Measurements from ENCODE around the gene NUP43. TPM values are rescaled to one million over a fixed set of nuclear protein-coding genes. Genes with fewer than 3 reads are reported as not detected.
A peak's percentile ranks its signal among the peaks of the same experiment; 100 is the strongest.
"Not testable (repeated sequence)": the region's sequence is repeated elsewhere in the genome, so short reads cannot be mapped to it uniquely, and the experiment has no call there.

NUP43 gene
- total and polyA plus RNA-seq, 2 of the 13 experiments (the other 11 are each of a cell fraction or from before 2014, with no cell fraction given), result 38.9 to 85.1 TPM

DNA sequence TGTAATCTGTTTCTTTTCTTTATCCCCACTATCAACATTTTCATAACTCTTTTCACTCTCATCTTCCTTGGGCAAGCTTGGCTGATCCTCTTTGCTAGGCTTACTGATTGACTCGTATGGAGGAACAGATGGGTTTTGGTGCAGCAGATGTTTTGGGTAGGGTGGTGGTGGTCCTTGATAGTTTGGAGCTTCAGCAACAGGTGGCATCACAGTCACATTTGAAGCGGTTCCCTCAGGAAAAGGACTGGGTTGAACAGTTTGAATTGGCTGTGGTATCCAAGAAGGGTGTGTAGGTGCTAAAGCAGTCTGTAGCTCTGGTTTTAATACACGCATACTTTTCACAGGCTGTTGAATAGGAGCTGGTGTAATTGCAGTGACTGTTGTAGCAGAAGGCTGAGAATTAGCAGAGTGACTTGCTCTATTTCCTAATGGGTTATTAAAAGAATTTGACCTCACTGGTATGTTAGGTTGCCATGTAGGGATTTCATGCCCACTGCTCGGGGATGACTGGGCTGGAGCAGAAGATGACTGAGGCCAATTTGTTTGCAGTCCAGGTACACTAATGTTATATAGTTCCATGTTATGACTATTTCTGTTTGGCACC is 63.0 kb downstream of the NUP43 start:
- intact Hi-C loops (cut with micrococcal nuclease; ENCODE audit: unreplicated experiment), result no loop called here
- DNase-seq (ENCODE audit: low spot score), result no peak
- H3K27me3 ChIP-seq (ENCODE audit: control insufficient read depth in 1 of 2, insufficient read depth in 2 of 2, low read length in 2 of 2), result no peaks in the 10 kb centered on the region
- H3K36me3 ChIP-seq (replicated peaks in 1 of 2; ENCODE audit: control insufficient read depth in 1 of 2, insufficient read depth in 2 of 2, low read length in 2 of 2), result peaks cover 14 to 42% of the 10 kb centered on the region in 2 experiments
- no peaks in the 10 kb centered on the region for H3K4me1 ChIP-seq (ENCODE audit: insufficient read depth, low read length)
- H3K4me2 ChIP-seq (ENCODE audit: low read depth, low read length), result no peak overlapping the region
- H3K79me2 ChIP-seq (ENCODE audit: insufficient read depth, low read length), result peaks cover 6% of the 10 kb centered on the region
- no peak overlapping the region for H3K9ac ChIP-seq (ENCODE audit: insufficient read depth, low read depth, low read length)
- TSS peak; percentile 49 for BruUV-seq (replicated peaks)
- no peak overlapping the region for H2AFZ ChIP-seq (ENCODE audit: low read length)
- H3K9me3 ChIP-seq (ENCODE audit: low read length), result no peaks in the 10 kb centered on the region
- in situ Hi-C loops (cut with HindIII; ENCODE audit: extremely low pct_ligation_motif_present, low pct_unique_long_range_greater_than_20kb), result no loop called here
- no peak for FAIRE-seq
- TF ChIP-seq ZBTB20 (CRISPR knock-in tag; IDR thresholded peaks at IDR 0.05; ENCODE audit: borderline replicate concordance, low read depth), result no peak
- TF ChIP-seq, protein P1, sequence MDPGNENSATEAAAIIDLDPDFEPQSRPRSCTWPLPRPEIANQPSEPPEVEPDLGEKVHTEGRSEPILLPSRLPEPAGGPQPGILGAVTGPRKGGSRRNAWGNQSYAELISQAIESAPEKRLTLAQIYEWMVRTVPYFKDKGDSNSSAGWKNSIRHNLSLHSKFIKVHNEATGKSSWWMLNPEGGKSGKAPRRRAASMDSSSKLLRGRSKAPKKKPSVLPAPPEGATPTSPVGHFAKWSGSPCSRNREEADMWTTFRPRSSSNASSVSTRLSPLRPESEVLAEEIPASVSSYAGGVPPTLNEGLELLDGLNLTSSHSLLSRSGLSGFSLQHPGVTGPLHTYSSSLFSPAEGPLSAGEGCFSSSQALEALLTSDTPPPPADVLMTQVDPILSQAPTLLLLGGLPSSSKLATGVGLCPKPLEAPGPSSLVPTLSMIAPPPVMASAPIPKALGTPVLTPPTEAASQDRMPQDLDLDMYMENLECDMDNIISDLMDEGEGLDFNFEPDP (CRISPR knock-in tag; conservative IDR thresholded peaks at IDR 0.05), result 0 out of 2 replicates have a peak, but pooled peaks have one; percentile 11
- TF ChIP-seq, protein P2, sequence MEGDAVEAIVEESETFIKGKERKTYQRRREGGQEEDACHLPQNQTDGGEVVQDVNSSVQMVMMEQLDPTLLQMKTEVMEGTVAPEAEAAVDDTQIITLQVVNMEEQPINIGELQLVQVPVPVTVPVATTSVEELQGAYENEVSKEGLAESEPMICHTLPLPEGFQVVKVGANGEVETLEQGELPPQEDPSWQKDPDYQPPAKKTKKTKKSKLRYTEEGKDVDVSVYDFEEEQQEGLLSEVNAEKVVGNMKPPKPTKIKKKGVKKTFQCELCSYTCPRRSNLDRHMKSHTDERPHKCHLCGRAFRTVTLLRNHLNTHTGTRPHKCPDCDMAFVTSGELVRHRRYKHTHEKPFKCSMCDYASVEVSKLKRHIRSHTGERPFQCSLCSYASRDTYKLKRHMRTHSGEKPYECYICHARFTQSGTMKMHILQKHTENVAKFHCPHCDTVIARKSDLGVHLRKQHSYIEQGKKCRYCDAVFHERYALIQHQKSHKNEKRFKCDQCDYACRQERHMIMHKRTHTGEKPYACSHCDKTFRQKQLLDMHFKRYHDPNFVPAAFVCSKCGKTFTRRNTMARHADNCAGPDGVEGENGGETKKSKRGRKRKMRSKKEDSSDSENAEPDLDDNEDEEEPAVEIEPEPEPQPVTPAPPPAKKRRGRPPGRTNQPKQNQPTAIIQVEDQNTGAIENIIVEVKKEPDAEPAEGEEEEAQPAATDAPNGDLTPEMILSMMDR (CRISPR knock-in tag; IDR thresholded peaks at IDR 0.05), result peak; percentile 3; the same call in 1 of the 2 replicates
- no peak for TF ChIP-seq PHF5A (CRISPR knock-in tag; IDR thresholded peaks at IDR 0.05; ENCODE audit: low read depth, unreplicated experiment)
- ChIA-PET CTCF (ENCODE audit: low intra/inter-chr PET ratio, low total read pairs) (no interaction called here), POLR2A (no interaction called here)
- no peaks in the 10 kb centered on the region for H4K20me1 ChIP-seq (ENCODE audit: insufficient read depth, low read length)
- no peak overlapping the region for H3K27ac ChIP-seq (ENCODE audit: extremely low read length, insufficient read depth, low read length)
- ATAC-seq, result peak; percentile 31; the same call in 1 of the 3 replicates
- 99% methylated on average over 4 of the region's 4 CpGs for WGBS (ENCODE audit: low lambda C conversion rate)
- no peak overlapping the region for H3K4me3 ChIP-seq (replicated peaks in 1 of 3; ENCODE audit: insufficient read depth in 1 of 3, low read depth in 2 of 3, low read length in 3 of 3)

DNA sequence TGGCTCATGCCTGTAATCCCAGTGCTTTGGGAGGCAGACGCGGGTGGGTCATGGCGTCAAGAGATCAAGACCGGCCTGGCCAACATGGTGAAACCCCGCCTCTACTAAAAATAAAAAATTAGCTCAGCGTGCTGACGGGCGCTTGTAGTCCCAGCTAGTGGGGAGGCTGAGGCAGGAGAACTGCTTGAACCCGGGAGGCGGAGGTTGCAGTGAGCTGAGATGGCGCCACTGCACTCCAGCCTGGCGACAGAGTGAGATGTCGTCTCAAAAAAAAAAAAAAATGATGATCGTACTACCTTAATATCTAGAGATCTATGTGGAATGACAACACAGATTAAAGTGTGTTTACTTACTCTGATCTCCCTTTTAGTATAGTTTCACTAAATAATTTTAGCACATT is 64.5 kb downstream of the NUP43 start:
- H3K9me3 ChIP-seq (ENCODE audit: low read length); H3K27ac ChIP-seq (ENCODE audit: extremely low read length, insufficient read depth, low read length); H3K4me3 ChIP-seq (replicated peaks in 1 of 3; ENCODE audit: insufficient read depth in 1 of 3, low read depth in 2 of 3, low read length in 3 of 3); FAIRE-seq; H2AFZ ChIP-seq (ENCODE audit: low read length); H3K4me2 ChIP-seq (ENCODE audit: low read depth, low read length); BruUV-seq (replicated peaks); H3K27me3 ChIP-seq (ENCODE audit: control insufficient read depth in 1 of 2, insufficient read depth in 2 of 2, low read length in 2 of 2); H3K4me1 ChIP-seq (ENCODE audit: insufficient read depth, low read length); DNase-seq (ENCODE audit: low spot score); intact Hi-C loops (cut with micrococcal nuclease; ENCODE audit: unreplicated experiment); in situ Hi-C loops (cut with HindIII; ENCODE audit: extremely low pct_ligation_motif_present, low pct_unique_long_range_greater_than_20kb); ATAC-seq; H3K79me2 ChIP-seq (ENCODE audit: insufficient read depth, low read length); POLR2A ChIA-PET; H4K20me1 ChIP-seq (ENCODE audit: insufficient read depth, low read length); CTCF ChIA-PET (ENCODE audit: low intra/inter-chr PET ratio, low total read pairs); H3K9ac ChIP-seq (ENCODE audit: insufficient read depth, low read depth, low read length): not testable (repeated sequence)
- 99% methylated on average over 14 of the region's 14 CpGs for WGBS (ENCODE audit: low lambda C conversion rate)
- peaks cover 14 to 45% of the 10 kb centered on the region in 2 experiments for H3K36me3 ChIP-seq (replicated peaks in 1 of 2; ENCODE audit: control insufficient read depth in 1 of 2, insufficient read depth in 2 of 2, low read length in 2 of 2)

Measured in HepG2 (cell line).